SIG-M5 treated with dmso at 0.1 percent for 504 hours (cell line): ENCODE results near the gene PDXDC1.
"Not testable (repeated sequence)": the region's sequence is repeated elsewhere in the genome, so short reads cannot be mapped to it uniquely, and the experiment has no call there.

Experiments used
- DNase-seq: peaks from one replicate; lab custom pipeline; 2025; ENCODE audit not compliant: unreplicated experiment; lab: John Stamatoyannopoulos, UW

Gene PDXDC1

DNA sequence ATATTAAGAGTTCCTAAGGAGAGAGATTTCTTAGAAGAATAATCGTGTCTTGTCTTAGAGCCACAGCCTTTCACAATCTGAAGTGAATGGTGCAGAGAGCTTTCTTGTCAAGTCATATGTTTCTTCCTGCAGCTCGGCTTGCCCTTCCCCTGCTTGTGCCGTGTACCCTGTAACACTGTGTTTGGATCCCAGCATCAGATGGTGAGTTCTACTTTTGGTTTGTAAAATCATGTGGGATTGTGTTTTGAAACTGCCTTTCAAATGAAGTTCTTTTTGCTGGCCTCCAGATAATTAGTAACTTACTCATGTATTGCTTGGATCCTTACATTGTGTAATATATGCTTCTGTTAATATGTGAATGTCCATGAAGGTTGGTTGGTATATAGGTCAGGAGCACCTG is 33.8 kb downstream of the PDXDC1 start:
- DNase-seq: not testable (repeated sequence)

- DNase-seq: not testable (repeated sequence)
These were observed 38.1 kb downstream of the PDXDC1 start for GRCh38 chr16:15012941-15013340.

DNA sequence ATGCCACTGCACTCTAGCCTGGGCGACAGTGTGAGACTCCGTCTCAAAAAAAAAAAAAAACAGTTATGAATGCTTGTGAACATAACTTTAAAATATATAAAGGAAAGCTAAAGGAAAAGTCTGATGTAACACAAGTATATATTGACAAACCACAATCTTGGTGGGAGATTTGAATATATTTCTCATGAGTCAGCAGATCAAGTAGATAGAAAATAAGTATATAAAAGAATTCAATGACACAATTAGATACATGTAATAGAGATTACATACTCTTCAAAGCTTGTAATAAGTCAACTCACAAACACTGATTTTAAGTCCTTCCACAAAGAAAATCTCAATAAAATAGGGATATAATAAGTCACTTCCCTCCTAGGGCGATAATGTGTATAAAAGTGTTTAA is 40.8 kb downstream of the PDXDC1 start:
- not testable (repeated sequence) for DNase-seq

DNA sequence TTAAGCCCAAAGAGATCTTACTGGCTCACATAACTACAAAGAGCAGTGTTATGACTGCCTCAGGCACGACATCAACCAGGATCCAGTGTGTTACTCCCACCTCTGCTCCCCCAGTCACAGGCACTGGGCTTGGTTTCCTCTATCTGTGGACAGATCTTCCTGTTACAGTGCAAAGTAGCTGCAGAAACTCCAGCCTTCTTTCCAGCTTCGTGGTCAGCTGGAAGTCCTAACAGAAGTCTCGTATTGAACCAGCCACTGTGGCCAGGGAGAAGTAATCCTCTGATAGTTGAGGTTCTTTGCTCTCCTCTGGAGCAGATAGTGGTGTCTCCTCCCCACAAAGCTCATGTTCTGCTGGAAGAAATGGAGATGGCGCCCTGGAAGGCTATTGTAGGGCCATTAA is 41.5 kb downstream of the PDXDC1 start:
- DNase-seq: not testable (repeated sequence)

DNA sequence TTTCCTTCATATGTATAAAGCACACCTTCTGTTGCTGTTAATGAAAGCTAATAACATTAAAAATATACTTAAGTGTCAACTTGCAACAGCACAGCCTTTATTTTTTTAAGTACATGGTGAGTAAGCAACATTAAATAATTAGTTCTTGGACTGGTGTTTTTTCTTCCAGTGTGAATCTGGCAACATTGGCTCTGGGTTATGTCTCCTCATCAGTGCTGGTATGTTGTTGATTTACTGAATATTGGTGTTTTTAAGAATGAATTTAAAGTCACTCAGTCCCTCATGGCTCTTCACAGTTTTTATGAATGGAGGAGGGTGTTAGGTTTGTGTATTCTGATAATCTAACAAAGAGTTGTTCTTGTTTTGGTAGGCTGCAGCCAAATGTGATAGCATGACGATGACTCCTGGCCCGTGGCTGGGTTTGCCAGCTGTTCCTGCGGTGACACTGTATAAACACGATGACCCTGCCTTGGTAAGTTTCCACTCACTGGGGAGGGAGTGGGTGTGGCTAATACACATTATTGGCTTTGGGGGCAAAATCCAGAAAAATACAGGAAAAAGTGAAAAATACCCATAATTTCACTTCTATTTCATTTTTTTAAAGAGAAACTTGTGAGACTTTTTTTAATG is 42.2 kb downstream of the PDXDC1 start:
- not testable (repeated sequence) for DNase-seq

DNA sequence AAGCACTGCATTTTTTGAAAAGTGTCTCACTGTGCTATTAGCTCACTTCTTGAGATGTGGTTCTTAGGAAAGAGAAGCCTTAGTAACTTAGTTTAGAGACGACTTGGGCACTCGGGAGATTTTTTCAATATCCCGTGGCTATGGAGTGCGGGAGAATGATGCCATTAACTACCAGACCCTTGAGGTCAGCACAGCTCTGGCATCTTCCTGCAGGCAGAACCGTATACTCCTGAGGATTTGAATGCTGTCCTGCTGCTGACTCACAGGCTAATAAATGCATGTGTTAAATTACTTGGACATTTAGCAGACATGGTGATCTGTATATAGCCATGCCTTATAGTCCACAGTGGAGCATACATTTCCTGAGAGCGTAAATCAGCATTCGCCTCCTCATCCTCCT is 46.6 kb downstream of the PDXDC1 start:
- not testable (repeated sequence) for DNase-seq

GRCh38 chr16:15022194-15022593 is 47.4 kb downstream of the PDXDC1 start:
- DNase-seq: peak; percentile 61

GRCh38 chr16:15023381-15024077 is 48.7 kb downstream of the PDXDC1 start:
- DNase-seq: peak; percentile 1

GRCh38 chr16:15024858-15025199 is 50.0 kb downstream of the PDXDC1 start:
- DNase-seq: not testable (repeated sequence)

DNA sequence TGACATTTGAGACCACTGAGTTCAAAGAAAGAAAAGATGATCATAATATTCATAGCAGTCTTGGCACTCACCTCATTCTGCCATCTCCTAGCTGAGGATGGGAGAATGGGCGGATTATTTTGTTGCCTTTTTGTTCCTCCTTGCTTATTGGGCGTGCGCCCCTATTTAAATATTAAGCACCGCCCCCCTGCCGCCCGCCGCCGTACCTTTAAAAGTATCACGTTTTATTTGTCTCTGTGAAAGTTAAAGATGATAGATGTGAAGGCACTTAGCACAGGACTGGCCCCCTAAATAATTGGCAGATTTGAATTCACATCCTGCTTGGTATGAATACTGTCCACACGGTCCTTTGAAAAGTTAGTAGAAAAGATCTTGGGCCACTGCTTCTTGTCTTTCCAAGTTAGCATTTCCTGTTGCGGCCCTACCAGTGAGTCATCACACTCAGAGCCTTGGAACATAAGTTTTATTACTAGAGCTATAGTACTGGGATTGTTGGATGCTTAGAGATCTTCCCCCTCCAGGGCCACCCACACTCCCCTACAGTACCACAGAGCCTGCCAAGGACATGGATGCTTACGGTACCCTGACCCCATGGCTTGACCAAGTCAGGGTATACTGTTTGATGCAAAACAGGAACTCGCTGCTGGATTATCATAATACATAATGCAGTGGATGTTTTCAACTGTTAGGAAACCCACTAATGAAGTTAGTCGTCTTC is 50.6 kb downstream of the PDXDC1 start:
- DNase-seq: not testable (repeated sequence)

DNA sequence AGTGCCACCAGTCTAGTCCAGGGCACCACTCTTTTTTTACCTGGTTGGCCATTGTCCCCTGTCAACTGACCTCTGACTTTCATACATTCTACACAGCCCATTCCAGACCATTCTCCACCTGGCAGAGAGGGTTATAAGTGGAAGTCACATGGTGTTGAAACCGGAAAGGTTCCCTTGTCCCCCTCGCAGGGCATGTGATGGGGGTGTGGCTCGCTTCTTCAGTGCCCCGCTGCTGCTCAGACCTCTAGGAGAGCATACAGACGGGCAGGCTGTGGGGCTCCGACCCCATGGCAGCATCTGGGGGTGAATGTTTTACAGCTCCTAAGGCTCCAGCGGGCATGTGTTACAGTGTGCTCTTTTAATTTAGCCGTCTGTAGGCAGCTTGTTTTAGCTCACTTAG is 52.2 kb downstream of the PDXDC1 start:
- DNase-seq: not testable (repeated sequence)

DNA sequence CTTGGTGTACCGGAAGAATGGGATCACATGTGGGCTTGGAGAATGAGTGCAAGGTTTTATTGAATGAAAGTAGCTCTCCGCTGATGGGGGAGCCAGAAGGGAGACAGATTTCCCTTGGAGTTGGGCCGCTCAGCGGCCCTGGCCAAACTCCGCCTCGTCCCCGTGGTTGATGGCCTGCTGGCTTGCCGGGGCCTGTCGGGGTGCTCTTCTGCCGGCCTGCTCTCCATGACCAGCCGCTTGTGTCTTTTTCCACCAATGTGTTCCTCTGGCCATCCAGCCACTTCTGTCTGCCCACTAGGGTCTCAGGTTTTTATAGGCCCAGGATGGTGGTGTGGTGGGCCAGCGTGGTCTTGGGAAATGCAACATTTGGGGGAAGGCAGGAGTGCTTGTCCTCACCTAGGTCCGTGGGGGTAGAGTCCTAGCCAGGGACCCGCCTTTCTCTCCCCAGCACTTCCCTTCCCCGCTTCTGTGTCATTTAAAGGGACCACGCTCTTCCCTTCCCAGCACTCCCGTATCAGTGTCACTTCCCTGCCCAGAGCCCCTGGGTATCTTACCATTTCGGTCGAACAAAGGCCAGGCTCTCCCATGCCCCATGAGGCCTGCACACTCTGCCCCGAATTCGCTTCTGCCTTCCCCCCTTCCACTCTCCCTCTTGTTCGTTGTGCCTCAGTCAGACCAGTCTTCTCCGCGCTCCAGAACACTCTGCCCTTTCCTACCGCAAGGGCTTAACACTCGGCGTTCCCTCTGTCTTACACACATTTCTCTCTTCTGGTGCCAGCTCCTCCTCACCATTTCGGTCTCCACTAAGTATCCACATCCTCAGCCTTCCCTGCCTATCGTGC is 52.9 kb downstream of the PDXDC1 start:
- not testable (repeated sequence) for DNase-seq

GRCh38 chr16:15028345-15028715 is 53.5 kb downstream of the PDXDC1 start:
- not testable (repeated sequence) for DNase-seq

- not testable (repeated sequence) for DNase-seq
These were observed 54.2 kb downstream of the PDXDC1 start for GRCh38 chr16:15028801-15029698.

GRCh38 chr16:15029749-15030148 is 54.9 kb downstream of the PDXDC1 start:
- not testable (repeated sequence) for DNase-seq

- DNase-seq: peak; percentile 17
These were observed 56.4 kb downstream of the PDXDC1 start for GRCh38 chr16:15031179-15031578.

- no peak for DNase-seq
These were observed 56.8 kb downstream of the PDXDC1 start for GRCh38 chr16:15031586-15031985.

DNA sequence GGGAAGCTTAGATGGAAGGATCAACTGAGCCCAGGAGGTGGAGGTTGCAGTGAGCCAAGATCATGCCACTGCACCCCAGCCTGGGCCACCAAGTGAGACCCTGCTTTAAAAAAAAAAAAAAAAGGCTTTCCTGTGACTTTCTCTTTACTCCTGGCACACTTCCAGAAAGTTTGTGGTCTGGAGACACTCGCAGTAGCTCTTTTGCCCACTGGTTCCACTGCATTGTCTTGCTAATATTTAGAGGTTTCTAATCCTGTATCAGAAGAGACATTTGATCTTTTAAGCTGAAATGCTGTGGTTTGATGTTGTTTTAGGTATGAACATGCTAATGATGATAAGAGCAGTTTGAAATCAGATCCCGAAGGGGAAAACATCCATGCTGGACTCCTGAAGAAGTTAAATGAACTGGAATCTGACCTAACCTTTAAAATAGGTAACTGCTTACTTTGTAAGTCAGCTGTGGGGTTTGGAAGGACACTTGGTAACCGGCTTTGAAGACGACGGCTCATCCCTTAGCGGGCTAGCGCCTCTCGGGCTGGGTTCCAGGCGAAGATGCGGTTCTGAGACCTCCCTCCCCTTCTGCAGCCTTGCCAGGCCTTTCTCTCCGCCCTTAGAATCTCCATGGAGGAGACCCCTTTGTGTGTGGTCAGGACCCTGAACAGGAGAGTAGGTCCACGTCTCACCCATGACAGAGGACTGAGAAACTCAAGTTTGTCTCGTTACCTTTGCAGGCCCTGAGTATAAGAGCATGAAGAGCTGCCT is 57.9 kb downstream of the PDXDC1 start:
- no peak for DNase-seq

DNA sequence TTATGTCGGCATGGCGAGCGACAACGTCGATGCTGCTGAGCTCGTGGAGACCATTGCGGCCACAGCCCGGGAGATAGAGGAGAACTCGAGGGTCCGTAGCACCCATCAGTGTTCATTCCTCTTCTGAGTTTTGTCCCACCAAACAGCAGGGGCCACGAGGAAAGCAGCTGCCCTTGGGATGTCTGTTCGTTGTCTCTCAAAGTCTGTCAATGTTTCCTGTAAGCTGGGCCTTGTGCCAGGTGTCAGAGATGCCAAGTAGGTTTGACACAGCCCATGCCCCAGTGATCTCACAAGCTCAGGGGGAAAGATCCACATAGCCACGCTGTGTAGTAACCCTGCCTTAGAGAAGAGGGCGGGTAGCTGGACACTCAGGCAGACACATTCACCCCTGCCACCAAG is 58.5 kb downstream of the PDXDC1 start:
- no peak for DNase-seq
